B cell (primary cell): ENCODE results near the gene MOK. TPM values are rescaled to one million over a fixed set of nuclear protein-coding genes. Genes with fewer than 3 reads are reported as not detected.

ENCODE experiments used
- ATAC-seq: fragments of 200-7000 bp; cut with Tn5 transposase; one replicate; pipeline ENCODE4 v1.10.0; 2021; ENCODE audit warnings: low read depth, mild to moderate bottlenecking, moderate number of reproducible peaks, moderate library complexity
- CTCF ChIA-PET: fragments of 350-600 bp; sonication (Branson Sonifier 250); formaldehyde crosslinking; loops from one replicate; lab custom pipeline; 2021; ENCODE audit warnings: antibody characterized with exemption, inconsistent platforms; lab: Charles Lee
- POLR2A ChIA-PET: fragments of 350-600 bp; sonication (Branson Sonifier 250); formaldehyde crosslinking; loops from one replicate; lab custom pipeline; 2021; ENCODE audit warnings: antibody characterized with exemption; lab: Charles Lee
- DNase-seq: peaks from one replicate; pipeline ENCODE4 v3.0.0; 2013
- H2AFZ ChIP-seq: 2 replicates; pipeline ENCODE4 v1.6.1; 2012; ENCODE audit warnings: mild to moderate bottlenecking, low read depth, low read length; ENCODE audit not compliant: insufficient read depth, poor library complexity, severe bottlenecking
- H3K27ac ChIP-seq, 2 donors: 1 replicate in 1 of 2; 2 replicates in 1 of 2; pipeline ENCODE4 v1.5.1; 2012 to 2013; ENCODE audit warnings: low read length in 2 of 2, mild to moderate bottlenecking in 2 of 2, moderate library complexity in 1 of 2
- H3K27me3 ChIP-seq, 4 experiments: fragments of 200-600 bp in 1 of 4; sonication (generic) in 1 of 4; replicated peaks in 1 of 4; 1 replicate in 2 of 4; 2 replicates in 2 of 4; pipeline versions ENCODE4 v1.6.1 to v1.7.0; 2013 to 2016; ENCODE audit warnings: low read length in 3 of 4, mild to moderate bottlenecking in 2 of 4, mixed read lengths in 1 of 4, moderate library complexity in 1 of 4; ENCODE audit not compliant: insufficient read depth in 4 of 4, control insufficient read depth in 3 of 4; ENCODE audit errors: control extremely low read depth in 1 of 4
- H3K36me3 ChIP-seq, 2 experiments: replicated peaks in 1 of 2; 1 replicate in 1 of 2; 2 replicates in 1 of 2; pipeline versions ENCODE4 v1.6.1 to v1.7.1; 2013; ENCODE audit warnings: low read length in 1 of 2; ENCODE audit not compliant: insufficient read depth in 2 of 2, control insufficient read depth in 1 of 2; ENCODE audit errors: control extremely low read depth in 1 of 2, extremely low read depth in 1 of 2
- H3K4me1 ChIP-seq, 2 donors: fragments of 200-600 bp in 1 of 2; sonication (generic) in 1 of 2; 1 replicate in 1 of 2; 2 replicates in 1 of 2; pipeline versions ENCODE4 v1.5.1 to v1.6.1; 2013 to 2017; ENCODE audit warnings: low read length in 2 of 2; ENCODE audit not compliant: control insufficient read depth in 2 of 2, insufficient read depth in 2 of 2
- H3K4me2 ChIP-seq: replicated peaks from 2 replicates; pipeline ENCODE3; 2012; ENCODE audit warnings: mild to moderate bottlenecking, low read depth, low read length; ENCODE audit not compliant: poor library complexity, severe bottlenecking
- H3K4me3 ChIP-seq, 5 experiments: fragments of 200-600 bp in 1 of 5; sonication (generic) in 1 of 5; 1 replicate in 3 of 5; 2 replicates in 2 of 5; pipeline versions ENCODE4 v1.5.1 to v1.7.0; 2011 to 2016; ENCODE audit warnings: low read length in 4 of 5, mild to moderate bottlenecking in 4 of 5, low read depth in 2 of 5, control low read depth in 1 of 5, moderate library complexity in 1 of 5; ENCODE audit not compliant: insufficient read depth in 1 of 5; ENCODE audit errors: control extremely low read depth in 1 of 5, extremely low read depth in 1 of 5
- H3K79me2 ChIP-seq: fragments of 200-600 bp; sonication (generic); one replicate; pipeline ENCODE4 v1.6.0; 2016; ENCODE audit warnings: low read length; ENCODE audit not compliant: control insufficient read depth, insufficient read depth
- H3K9ac ChIP-seq: fragments of 200-600 bp; sonication (generic); 2 replicates; pipeline ENCODE4 v1.6.1; 2017; ENCODE audit warnings: mild to moderate bottlenecking, low read length, moderate library complexity
- H3K9me3 ChIP-seq, 3 donors: one replicate each; pipeline versions ENCODE4 v1.6.1 to v1.7.1; 2013; ENCODE audit warnings: low read length in 2 of 3; ENCODE audit not compliant: control insufficient read depth in 2 of 3, insufficient read depth in 1 of 3; ENCODE audit errors: control extremely low read depth in 1 of 3
- H4K20me1 ChIP-seq: 2 replicates; pipeline ENCODE4 v1.6.0; 2012; ENCODE audit warnings: mild to moderate bottlenecking, low read length; ENCODE audit not compliant: insufficient read depth, control insufficient read depth, poor library complexity, severe bottlenecking
- H3K27ac Mint-ChIP-seq: one replicate; pipeline ENCODE4 v1.8.0; 2021; ENCODE audit warnings: mixed read lengths
- H3K27me3 Mint-ChIP-seq: one replicate; pipeline ENCODE4 v1.8.0; 2021; ENCODE audit warnings: mixed read lengths
- H3K4me1 Mint-ChIP-seq: one replicate; pipeline ENCODE4 v1.8.0; 2021; ENCODE audit warnings: mixed read lengths
- H3K4me3 Mint-ChIP-seq: one replicate; pipeline ENCODE4 v1.8.0; 2021; ENCODE audit warnings: mixed read lengths
- H3K9me3 Mint-ChIP-seq: one replicate; pipeline ENCODE4 v1.8.0; 2022; ENCODE audit warnings: mixed read lengths; ENCODE audit not compliant: insufficient read depth
- EZH2 ChIP-seq: IDR thresholded peaks from 2 replicates; pipeline ENCODE4 v1.6.1; 2012; ENCODE audit warnings: borderline replicate concordance, low read depth, mild to moderate bottlenecking, moderate library complexity, low read length; ENCODE audit not compliant: insufficient read depth, poor library complexity, severe bottlenecking
- WGBS: methylation state at CpG from one replicate; pipeline ENCODE4 v1.1.5; 2013; ENCODE audit warnings: missing lambda C conversion rate; ENCODE audit not compliant: insufficient coverage; 5-methylcytosine and 5-hydroxymethylcytosine counted together
- intact Hi-C: fragments of 100-400 bp; cut with micrococcal nuclease; formaldehyde crosslinking; loops from one replicate; pipeline ENCODE4 v1.10.0; 2022
- polyA plus RNA-seq: library from polyadenylated mRNA; depleted of rRNA; stranded (reverse); fragments of >200 nt; gene quantifications from 2 replicates; pipeline ENCODE4 v1.2.3, GENCODE V29; 2012
- total RNA-seq, 2 donors: library from RNA; stranded (reverse); fragments of 120-200 nt in 1 of 2; gene quantifications; 1 replicate in 1 of 2; 2 replicates in 1 of 2; pipeline versions ENCODE4 v1.2.3 to v1.2.4, GENCODE V29; 2013 to 2022
- TF ChIP-seq, protein P1 (sequence below): fragments of 200-600 bp; IDR thresholded peaks from one replicate; pipeline ENCODE4 v1.8.0; 2022; ENCODE audit warnings: antibody characterized with exemption, mild to moderate bottlenecking

Gene MOK
- total and polyA plus RNA-seq, 2 donors (not counting 1 experiment from before 2014, with no cell fraction given): 1.2 to 3.0 TPM

DNA sequence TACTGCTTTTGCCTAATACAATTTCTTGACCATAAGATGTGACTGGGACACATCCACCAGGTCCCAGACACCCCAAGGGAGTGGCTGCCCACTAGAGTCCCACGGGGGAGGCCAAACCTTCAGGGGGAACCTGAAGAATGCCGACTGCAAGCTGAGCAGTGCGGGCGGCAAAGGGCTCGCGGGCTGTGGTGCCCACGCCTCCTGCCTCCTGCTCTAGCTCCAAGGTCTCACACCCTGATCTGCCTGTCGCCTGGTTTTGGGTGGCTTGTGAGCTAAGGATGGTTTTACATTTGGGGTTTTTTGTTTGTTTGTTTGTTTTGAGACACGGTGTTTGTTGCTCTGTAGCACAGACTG, 75.2 kb downstream of the MOK start:
- POLR2A ChIA-PET: no interaction called here
- CTCF ChIA-PET: interaction anchor here (0.9 to 1.1 kb wide), 2 partner anchors 14 to 25 kb away, joined by 3 to 4 read pairs; no protein-coding TSS in a partner anchor

DNA sequence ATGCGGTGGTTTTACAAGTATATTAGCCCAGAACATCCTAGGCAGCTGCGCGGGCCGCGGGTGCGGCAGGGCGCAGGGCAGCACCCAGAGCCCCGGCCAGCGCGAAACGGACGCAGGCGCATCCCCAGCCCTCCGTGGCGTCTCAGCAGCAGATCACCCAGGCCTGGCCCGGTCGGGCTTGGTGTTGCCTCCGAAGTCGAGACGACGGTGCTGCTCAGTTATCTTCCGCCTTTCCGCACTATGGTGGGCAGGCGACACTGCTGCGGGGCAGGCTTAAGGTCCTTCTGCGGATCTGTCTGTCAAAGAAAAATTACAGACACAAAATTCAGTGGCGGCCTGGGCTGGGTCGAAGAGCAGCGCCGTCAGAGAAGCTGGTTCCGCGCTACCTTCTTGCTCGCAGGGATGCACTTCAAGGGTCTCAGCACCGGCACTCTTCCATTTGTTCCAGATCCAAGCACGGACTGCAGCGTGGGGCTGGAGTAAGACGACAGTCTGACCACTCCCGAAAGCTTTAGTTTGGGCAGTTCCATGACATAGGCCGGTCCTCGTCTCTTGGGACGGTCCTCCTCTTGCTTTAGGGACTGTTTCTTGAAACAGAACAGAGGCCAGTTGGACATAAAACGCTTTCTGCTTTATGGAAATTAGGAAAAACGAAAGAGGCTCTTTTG, 75.8 kb downstream of the MOK start:
- Mint-ChIP-seq H3K27me3 (no peaks in the 10 kb centered on the region), H3K4me1 (no peaks in the 10 kb centered on the region), H3K27ac (no peak overlapping the region), H3K4me3 (no peak overlapping the region), H3K9me3 (no peaks in the 10 kb centered on the region)
- no peak for DNase-seq
- Histone ChIP-seq H3K9ac (no peak overlapping the region), H2AFZ (no peak overlapping the region), H3K9me3 (peaks cover 0 to 2% (median 0%) of the 10 kb centered on the region in 3 donors), H3K4me1 (no peaks in the 10 kb centered on the region), H4K20me1 (no peaks in the 10 kb centered on the region), H3K27me3 (no peaks in the 10 kb centered on the region), H3K4me3 (no peak overlapping the region), H3K4me2 (no peak overlapping the region), H3K27ac (no peak overlapping the region), H3K79me2 (no peaks in the 10 kb centered on the region), H3K36me3 (no peaks in the 10 kb centered on the region)
- 98% methylated on average over 43 of the region's 43 CpGs for WGBS
- TF ChIP-seq, protein P1, sequence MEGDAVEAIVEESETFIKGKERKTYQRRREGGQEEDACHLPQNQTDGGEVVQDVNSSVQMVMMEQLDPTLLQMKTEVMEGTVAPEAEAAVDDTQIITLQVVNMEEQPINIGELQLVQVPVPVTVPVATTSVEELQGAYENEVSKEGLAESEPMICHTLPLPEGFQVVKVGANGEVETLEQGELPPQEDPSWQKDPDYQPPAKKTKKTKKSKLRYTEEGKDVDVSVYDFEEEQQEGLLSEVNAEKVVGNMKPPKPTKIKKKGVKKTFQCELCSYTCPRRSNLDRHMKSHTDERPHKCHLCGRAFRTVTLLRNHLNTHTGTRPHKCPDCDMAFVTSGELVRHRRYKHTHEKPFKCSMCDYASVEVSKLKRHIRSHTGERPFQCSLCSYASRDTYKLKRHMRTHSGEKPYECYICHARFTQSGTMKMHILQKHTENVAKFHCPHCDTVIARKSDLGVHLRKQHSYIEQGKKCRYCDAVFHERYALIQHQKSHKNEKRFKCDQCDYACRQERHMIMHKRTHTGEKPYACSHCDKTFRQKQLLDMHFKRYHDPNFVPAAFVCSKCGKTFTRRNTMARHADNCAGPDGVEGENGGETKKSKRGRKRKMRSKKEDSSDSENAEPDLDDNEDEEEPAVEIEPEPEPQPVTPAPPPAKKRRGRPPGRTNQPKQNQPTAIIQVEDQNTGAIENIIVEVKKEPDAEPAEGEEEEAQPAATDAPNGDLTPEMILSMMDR: no peak
- no peak for TF ChIP-seq EZH2
- no peak for ATAC-seq
- POLR2A ChIA-PET: no interaction called here
- intact Hi-C loops: no loop called here
- CTCF ChIA-PET: interaction anchor here (0.9 to 1.1 kb wide), 2 partner anchors 14 to 25 kb away, joined by 3 to 4 read pairs; no protein-coding TSS in a partner anchor

More for the DNA sequence above, 75.2 kb downstream of the MOK start:
- Mint-ChIP-seq H3K4me1 (no peaks in the 10 kb centered on the region), H3K9me3 (no peaks in the 10 kb centered on the region), H3K27ac (no peak overlapping the region), H3K4me3 (no peak overlapping the region), H3K27me3 (no peaks in the 10 kb centered on the region)
- DNase-seq (no peak), ATAC-seq (no peak)
- Histone ChIP-seq H3K27ac (no peak overlapping the region), H3K4me2 (no peak overlapping the region), H3K27me3 (no peaks in the 10 kb centered on the region), H3K9me3 (peaks cover 0 to 2% (median 0%) of the 10 kb centered on the region in 3 donors), H3K4me1 (no peaks in the 10 kb centered on the region), H3K79me2 (no peaks in the 10 kb centered on the region), H3K36me3 (no peaks in the 10 kb centered on the region), H3K4me3 (no peak overlapping the region), H3K9ac (no peak overlapping the region), H4K20me1 (no peaks in the 10 kb centered on the region), H2AFZ (no peak overlapping the region)
- no peak for TF ChIP-seq EZH2
- TF ChIP-seq, protein P1: no peak
- WGBS: 97% methylated on average over 9 of the region's 9 CpGs
- intact Hi-C loops: no loop called here
